ENCODE measurements around the gene ERMN. TPM values are rescaled to one million over a fixed set of nuclear protein-coding genes. Genes with fewer than 3 reads are reported as not detected.

ERMN gene
- total and polyA plus RNA-seq, 2 donors (not counting 1 experiment from before 2014, with no cell fraction given), result 2.7 to 11.9 TPM

GRCh38 chr2:157324331-157324843, 1.2 kb downstream of the ERMN start:
- H3K4me1 Mint-ChIP-seq, result peaks cover 14% of the 10 kb centered on the region
- Histone ChIP-seq H3K27me3 (replicated peaks in 1 of 4; ENCODE audit: control extremely low read depth in 1 of 4, control insufficient read depth in 3 of 4, insufficient read depth in 4 of 4, low read length in 3 of 4) (no peaks in the 10 kb centered on the region), H3K4me2 (replicated peaks; ENCODE audit: low read depth, low read length, poor library complexity, severe bottlenecking) (no peak overlapping the region), H2AFZ (ENCODE audit: insufficient read depth, low read depth, low read length, poor library complexity, severe bottlenecking) (no peak overlapping the region), H3K4me3 (ENCODE audit: control extremely low read depth in 1 of 5, extremely low read depth in 1 of 5, insufficient read depth in 1 of 5, low read depth in 2 of 5, low read length in 4 of 5) (no peak overlapping the region), H3K36me3 (replicated peaks in 1 of 2; ENCODE audit: control extremely low read depth in 1 of 2, control insufficient read depth in 1 of 2, extremely low read depth in 1 of 2, insufficient read depth in 2 of 2, low read length in 1 of 2) (peaks cover 0 to 4% of the 10 kb centered on the region in 2 experiments), H3K9me3 (ENCODE audit: control extremely low read depth in 1 of 3, control insufficient read depth in 2 of 3, insufficient read depth in 1 of 3, low read length in 2 of 3) (no peaks in the 10 kb centered on the region), H3K9ac (ENCODE audit: low read length) (no peak overlapping the region), H4K20me1 (ENCODE audit: control insufficient read depth, insufficient read depth, low read length, poor library complexity, severe bottlenecking) (no peaks in the 10 kb centered on the region), H3K4me1 (ENCODE audit: control insufficient read depth in 2 of 2, insufficient read depth in 2 of 2, low read length in 2 of 2) (peaks cover 9 to 10% of the 10 kb centered on the region in 2 donors), H3K79me2 (ENCODE audit: control insufficient read depth, insufficient read depth, low read length) (no peaks in the 10 kb centered on the region), H3K27ac (ENCODE audit: low read length in 2 of 2) (no peak overlapping the region)
- ChIA-PET POLR2A (no interaction called here), CTCF (interaction anchor here (1.6 to 5.6 kb wide), 4 partner anchors 12 to 21 kb away, joined by 3 to 95 read pairs (median 44); no protein-coding TSS in a partner anchor)
- WGBS (ENCODE audit: insufficient coverage), result 100% methylated on average over 2 of the region's 2 CpGs
- no peak overlapping the region for H3K4me3 Mint-ChIP-seq
- no peak overlapping the region for H3K27ac Mint-ChIP-seq
- DNase-seq, result no peak
- H3K9me3 Mint-ChIP-seq (ENCODE audit: insufficient read depth), result no peaks in the 10 kb centered on the region
- no peak for ATAC-seq (ENCODE audit: low read depth)
- no peak for TF ChIP-seq EZH2 (IDR thresholded peaks at IDR 0.05; ENCODE audit: borderline replicate concordance, insufficient read depth, low read depth, low read length, poor library complexity, severe bottlenecking)
- TF ChIP-seq CTCF (IDR thresholded peaks at IDR 0.05), result no peak
- no peaks in the 10 kb centered on the region for H3K27me3 Mint-ChIP-seq
- intact Hi-C loops (cut with micrococcal nuclease), result loop anchor here (10.0 kb wide), 1 partner anchor 550 kb away; the partner anchor contains the start of gene ACVR1

GRCh38 chr2:157322432-157322831, 3.2 kb downstream of the ERMN start:
- Histone ChIP-seq H3K27ac (ENCODE audit: low read length in 2 of 2) (no peak overlapping the region), H3K4me2 (replicated peaks; ENCODE audit: low read depth, low read length, poor library complexity, severe bottlenecking) (no peak overlapping the region), H3K4me3 (ENCODE audit: control extremely low read depth in 1 of 5, extremely low read depth in 1 of 5, insufficient read depth in 1 of 5, low read depth in 2 of 5, low read length in 4 of 5) (no peak overlapping the region), H3K79me2 (ENCODE audit: control insufficient read depth, insufficient read depth, low read length) (no peaks in the 10 kb centered on the region), H3K9me3 (ENCODE audit: control extremely low read depth in 1 of 3, control insufficient read depth in 2 of 3, insufficient read depth in 1 of 3, low read length in 2 of 3) (no peaks in the 10 kb centered on the region), H3K36me3 (replicated peaks in 1 of 2; ENCODE audit: control extremely low read depth in 1 of 2, control insufficient read depth in 1 of 2, extremely low read depth in 1 of 2, insufficient read depth in 2 of 2, low read length in 1 of 2) (peaks cover 0 to 4% of the 10 kb centered on the region in 2 experiments), H4K20me1 (ENCODE audit: control insufficient read depth, insufficient read depth, low read length, poor library complexity, severe bottlenecking) (no peaks in the 10 kb centered on the region), H3K9ac (ENCODE audit: low read length) (no peak overlapping the region), H3K27me3 (replicated peaks in 1 of 4; ENCODE audit: control extremely low read depth in 1 of 4, control insufficient read depth in 3 of 4, insufficient read depth in 4 of 4, low read length in 3 of 4) (no peaks in the 10 kb centered on the region), H2AFZ (ENCODE audit: insufficient read depth, low read depth, low read length, poor library complexity, severe bottlenecking) (no peak overlapping the region), H3K4me1 (ENCODE audit: control insufficient read depth in 2 of 2, insufficient read depth in 2 of 2, low read length in 2 of 2) (peaks cover 0 to 2% of the 10 kb centered on the region in 2 donors)
- Mint-ChIP-seq H3K4me3 (no peak overlapping the region), H3K27me3 (no peaks in the 10 kb centered on the region), H3K4me1 (peaks cover 3% of the 10 kb centered on the region), H3K9me3 (ENCODE audit: insufficient read depth) (no peaks in the 10 kb centered on the region), H3K27ac (no peak overlapping the region)
- no peak for TF ChIP-seq CTCF (IDR thresholded peaks at IDR 0.05)
- TF ChIP-seq EZH2 (IDR thresholded peaks at IDR 0.05; ENCODE audit: borderline replicate concordance, insufficient read depth, low read depth, low read length, poor library complexity, severe bottlenecking), result no peak
- ATAC-seq (ENCODE audit: low read depth) (no peak), DNase-seq (no peak)
- POLR2A ChIA-PET, result no interaction called here
- WGBS (ENCODE audit: insufficient coverage), result no CpG with 5 or more reads among the region's 4 CpGs
- intact Hi-C loops (cut with micrococcal nuclease), result loop anchor here (10.0 kb wide), 1 partner anchor 552 kb away; the partner anchor contains the start of gene ACVR1
- CTCF ChIA-PET, result interaction anchor here (1.0 to 4.0 kb wide), 4 partner anchors 12 to 688 kb away, joined by 3 to 16 read pairs (median 6); no protein-coding TSS in a partner anchor
